ENCODE measurements around the gene BEAN1. TPM values are rescaled to one million over a fixed set of nuclear protein-coding genes. Genes with fewer than 3 reads are reported as not detected.

BEAN1 gene
- total RNA-seq, 4 donors from 2014 or later = 0.72 to 4.8 (median 2.5) TPM

DNA sequence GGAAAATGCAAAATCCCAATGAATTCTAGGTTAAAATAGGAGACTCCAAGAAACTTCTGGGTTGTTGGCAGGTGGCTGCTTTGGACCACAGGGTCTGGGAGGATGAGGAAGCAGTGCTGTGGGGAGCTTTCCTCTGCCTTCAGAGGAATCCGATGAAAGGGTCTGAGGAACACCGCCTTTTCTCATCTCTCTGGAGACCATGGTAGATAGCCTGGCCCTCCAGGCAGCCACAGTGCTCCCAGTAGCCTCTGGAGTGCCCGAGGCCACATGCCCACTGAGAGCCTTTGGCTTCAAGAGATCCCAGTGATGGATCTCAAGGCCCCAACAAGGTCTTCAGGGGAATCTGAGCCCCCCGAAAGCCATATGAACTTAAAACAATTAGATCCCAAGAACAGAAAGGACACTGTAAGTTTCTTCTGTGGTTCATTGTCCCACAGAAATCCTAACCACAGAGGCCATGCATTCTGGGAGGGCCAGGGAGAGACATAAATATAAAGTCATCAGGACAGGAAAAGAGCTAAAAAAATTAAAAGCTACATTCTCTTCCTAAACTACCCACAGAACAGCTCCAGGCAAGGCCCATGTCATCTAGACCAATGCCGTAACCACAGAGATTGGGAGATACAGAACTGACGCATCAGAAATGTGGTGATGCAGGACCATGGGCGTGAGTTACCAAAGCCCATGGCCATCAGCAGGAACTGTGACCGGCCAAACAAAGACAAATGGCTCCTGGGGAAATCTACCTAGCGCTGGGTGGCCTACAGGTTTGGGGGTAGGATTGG, 98.5 kb downstream of the BEAN1 start:
- Histone ChIP-seq H3K9me3 (no peaks in the 10 kb centered on the region), H3K27ac (peak overlapping the region; percentile 69), H3K36me3 (peaks cover 47% of the 10 kb centered on the region), H3K4me3 (no peak overlapping the region), H3K4me1 (peaks cover 38% of the 10 kb centered on the region), H3K27me3 (no peaks in the 10 kb centered on the region)
- 86% methylated on average over 9 of the region's 9 CpGs for WGBS
- TF ChIP-seq POLR2A (IDR thresholded peaks at IDR 0.05) (no peak), POLR2AphosphoS5 (IDR thresholded peaks at IDR 0.05) (no peak), EP300 (IDR thresholded peaks at IDR 0.05) (no peak)
- TF ChIP-seq, protein P1, sequence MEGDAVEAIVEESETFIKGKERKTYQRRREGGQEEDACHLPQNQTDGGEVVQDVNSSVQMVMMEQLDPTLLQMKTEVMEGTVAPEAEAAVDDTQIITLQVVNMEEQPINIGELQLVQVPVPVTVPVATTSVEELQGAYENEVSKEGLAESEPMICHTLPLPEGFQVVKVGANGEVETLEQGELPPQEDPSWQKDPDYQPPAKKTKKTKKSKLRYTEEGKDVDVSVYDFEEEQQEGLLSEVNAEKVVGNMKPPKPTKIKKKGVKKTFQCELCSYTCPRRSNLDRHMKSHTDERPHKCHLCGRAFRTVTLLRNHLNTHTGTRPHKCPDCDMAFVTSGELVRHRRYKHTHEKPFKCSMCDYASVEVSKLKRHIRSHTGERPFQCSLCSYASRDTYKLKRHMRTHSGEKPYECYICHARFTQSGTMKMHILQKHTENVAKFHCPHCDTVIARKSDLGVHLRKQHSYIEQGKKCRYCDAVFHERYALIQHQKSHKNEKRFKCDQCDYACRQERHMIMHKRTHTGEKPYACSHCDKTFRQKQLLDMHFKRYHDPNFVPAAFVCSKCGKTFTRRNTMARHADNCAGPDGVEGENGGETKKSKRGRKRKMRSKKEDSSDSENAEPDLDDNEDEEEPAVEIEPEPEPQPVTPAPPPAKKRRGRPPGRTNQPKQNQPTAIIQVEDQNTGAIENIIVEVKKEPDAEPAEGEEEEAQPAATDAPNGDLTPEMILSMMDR (IDR thresholded peaks at IDR 0.05) = no peak
- no peak for DNase-seq (ENCODE audit: low spot score in 2 of 2)

DNA sequence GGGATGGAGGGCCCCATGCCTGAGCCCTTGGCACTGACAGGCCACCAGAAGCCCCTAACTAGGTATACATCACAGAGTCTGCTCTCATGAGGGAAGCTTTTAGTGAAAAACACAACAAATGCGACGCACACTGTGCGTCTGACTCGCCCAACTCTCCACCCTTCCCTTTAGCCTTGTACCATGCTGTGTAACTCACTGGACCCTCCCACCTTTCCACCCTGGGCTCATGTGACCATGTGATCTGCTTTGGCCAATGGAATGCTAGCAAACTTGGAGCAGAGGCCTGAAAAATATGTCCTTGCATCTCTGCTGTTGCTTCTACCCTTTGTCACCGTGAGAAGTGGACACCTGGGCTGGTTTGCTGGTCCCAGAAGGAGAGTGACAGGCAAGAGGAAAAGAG, 101.2 kb downstream of the BEAN1 start:
- Histone ChIP-seq H3K36me3 (peaks cover 60% of the 10 kb centered on the region), H3K27ac (no peak overlapping the region), H3K27me3 (no peaks in the 10 kb centered on the region), H3K9me3 (no peaks in the 10 kb centered on the region), H3K4me1 (peaks cover 11% of the 10 kb centered on the region), H3K4me3 (no peak overlapping the region)
- 93% methylated on average over 5 of the region's 5 CpGs for WGBS
- TF ChIP-seq POLR2AphosphoS5 (IDR thresholded peaks at IDR 0.05) (no peak), EP300 (IDR thresholded peaks at IDR 0.05) (no peak), POLR2A (IDR thresholded peaks at IDR 0.05) (no peak)
- TF ChIP-seq, protein P1 (IDR thresholded peaks at IDR 0.05) = no peak
- DNase-seq (ENCODE audit: low spot score in 2 of 2) = no peak

DNA sequence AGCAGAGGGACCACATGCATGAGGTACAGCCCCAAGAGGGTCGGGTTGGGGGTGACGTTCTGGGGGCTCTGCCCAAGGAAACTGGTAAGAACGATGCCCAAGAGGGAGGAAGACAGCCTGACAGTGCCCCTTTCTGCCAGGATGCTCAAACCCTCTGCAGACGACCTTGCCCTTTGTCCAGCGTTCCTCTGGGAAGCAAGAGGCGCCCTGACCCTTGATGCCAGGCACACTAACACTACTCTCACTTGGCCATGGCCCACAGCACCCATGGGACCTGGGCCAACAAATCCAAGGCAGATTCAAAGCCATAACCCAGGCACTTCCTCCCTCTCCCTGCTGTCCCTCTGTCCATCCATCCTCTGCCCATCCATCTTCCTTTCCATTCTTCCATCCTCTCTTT, 102.4 kb downstream of the BEAN1 start:
- DNase-seq (ENCODE audit: low spot score in 2 of 2) = no peak
- no peak overlapping the region for H3K27ac ChIP-seq

More for the DNA sequence above, 102.4 kb downstream of the BEAN1 start:
- Histone ChIP-seq H3K4me3 (no peak overlapping the region), H3K36me3 (peaks cover 69% of the 10 kb centered on the region), H3K27me3 (no peaks in the 10 kb centered on the region), H3K9me3 (no peaks in the 10 kb centered on the region), H3K4me1 (peaks cover 6% of the 10 kb centered on the region)
- TF ChIP-seq POLR2A (IDR thresholded peaks at IDR 0.05) (no peak), POLR2AphosphoS5 (IDR thresholded peaks at IDR 0.05) (no peak), EP300 (IDR thresholded peaks at IDR 0.05) (no peak)
- TF ChIP-seq, protein P1 (IDR thresholded peaks at IDR 0.05) = no peak
- WGBS = 85% methylated on average over 6 of the region's 6 CpGs

Other genes with a start within 250 kb of the BEAN1 start
- 10 to 100 TPM in 2 of 4 donors, 1 to 10 TPM in 2; 8.0 to 23.6 (median 14.4) TPM for gene CDH5, start 60.6 kb upstream of the BEAN1 start, total RNA-seq
- gene TK2, start 122.8 kb downstream of the BEAN1 start, total RNA-seq = 10 to 100 TPM; 13.6 to 27.0 (median 19.7) TPM
- gene CKLF, start 125.3 kb downstream of the BEAN1 start, total RNA-seq = 10 to 100 TPM; 15.4 to 33.7 (median 21.4) TPM
- 1 to 10 TPM in 3 of 4 donors, under 1 TPM in 1; 0.97 to 1.6 (median 1.5) TPM for gene CMTM1, start 139.1 kb downstream of the BEAN1 start, total RNA-seq
- gene CMTM2, start 152.2 kb downstream of the BEAN1 start, total RNA-seq = not detected
- 10 to 100 TPM in 2 of 4 donors, 1 to 10 TPM in 2; 6.5 to 15.5 (median 9.2) TPM for gene CMTM3, start 177.4 kb downstream of the BEAN1 start, total RNA-seq

All from suprapubic skin (tissue), 4 donors.